GM12875 (cell line): Measurements from ENCODE around the gene POMT2.

Source experiments
- H3K4me3 ChIP-seq: one replicate; pipeline ENCODE4 v1.5.1; 2011; ENCODE audit warnings: low read depth, low read length, control low read depth
- TF ChIP-seq, protein P1 (sequence below): IDR thresholded peaks from 2 replicates; pipeline ENCODE4 v1.5.1; 2011; ENCODE audit warnings: low read depth, mild to moderate bottlenecking, control low read depth, inconsistent platforms, low read length, moderate library complexity, borderline replicate concordance; ENCODE audit not compliant: insufficient read depth

The POMT2 gene

DNA sequence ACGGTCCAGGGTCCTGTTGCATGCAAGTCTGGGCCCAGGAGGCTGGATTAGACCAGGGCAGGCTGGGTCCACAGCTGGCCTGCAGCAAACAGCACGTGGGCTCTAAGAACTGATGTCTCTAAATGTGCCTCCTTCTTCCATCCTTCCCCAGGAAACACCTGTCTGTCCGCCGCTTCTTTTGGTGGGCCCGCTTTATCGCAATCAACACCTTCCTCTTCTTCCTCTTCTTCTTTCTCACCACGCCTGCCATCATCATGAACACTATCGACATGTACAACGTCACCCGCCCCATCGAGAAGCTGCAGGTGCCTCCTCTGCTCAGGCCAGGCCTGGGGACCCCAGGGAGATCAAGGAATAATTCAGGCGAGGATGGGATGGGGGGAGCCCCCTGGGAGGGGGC, 77.9 kb downstream of the POMT2 start:
- H3K4me3 ChIP-seq = no peak overlapping the region
- TF ChIP-seq, protein P1, sequence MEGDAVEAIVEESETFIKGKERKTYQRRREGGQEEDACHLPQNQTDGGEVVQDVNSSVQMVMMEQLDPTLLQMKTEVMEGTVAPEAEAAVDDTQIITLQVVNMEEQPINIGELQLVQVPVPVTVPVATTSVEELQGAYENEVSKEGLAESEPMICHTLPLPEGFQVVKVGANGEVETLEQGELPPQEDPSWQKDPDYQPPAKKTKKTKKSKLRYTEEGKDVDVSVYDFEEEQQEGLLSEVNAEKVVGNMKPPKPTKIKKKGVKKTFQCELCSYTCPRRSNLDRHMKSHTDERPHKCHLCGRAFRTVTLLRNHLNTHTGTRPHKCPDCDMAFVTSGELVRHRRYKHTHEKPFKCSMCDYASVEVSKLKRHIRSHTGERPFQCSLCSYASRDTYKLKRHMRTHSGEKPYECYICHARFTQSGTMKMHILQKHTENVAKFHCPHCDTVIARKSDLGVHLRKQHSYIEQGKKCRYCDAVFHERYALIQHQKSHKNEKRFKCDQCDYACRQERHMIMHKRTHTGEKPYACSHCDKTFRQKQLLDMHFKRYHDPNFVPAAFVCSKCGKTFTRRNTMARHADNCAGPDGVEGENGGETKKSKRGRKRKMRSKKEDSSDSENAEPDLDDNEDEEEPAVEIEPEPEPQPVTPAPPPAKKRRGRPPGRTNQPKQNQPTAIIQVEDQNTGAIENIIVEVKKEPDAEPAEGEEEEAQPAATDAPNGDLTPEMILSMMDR = no peak

DNA sequence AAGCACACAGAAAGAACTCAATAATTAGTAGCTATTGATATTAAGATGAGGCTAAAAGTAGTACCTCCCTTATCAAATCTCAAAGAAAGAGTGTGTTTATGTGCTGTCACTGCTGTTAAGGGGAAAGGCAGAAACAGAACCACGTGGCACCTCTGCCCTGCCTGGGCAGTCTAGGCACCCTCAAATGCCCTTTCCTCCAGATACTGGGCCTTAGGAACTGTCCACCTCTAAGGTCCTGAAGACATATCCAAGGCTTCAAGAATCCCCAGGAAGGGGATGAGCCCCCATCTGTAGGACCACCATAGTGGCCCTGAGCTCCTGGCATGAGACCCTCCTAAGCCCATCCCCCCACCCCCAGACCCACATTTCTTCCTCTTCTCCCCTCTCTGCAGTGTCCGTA, 78.7 kb downstream of the POMT2 start:
- TF ChIP-seq, protein P1 = no peak
- H3K4me3 ChIP-seq = no peak overlapping the region

DNA sequence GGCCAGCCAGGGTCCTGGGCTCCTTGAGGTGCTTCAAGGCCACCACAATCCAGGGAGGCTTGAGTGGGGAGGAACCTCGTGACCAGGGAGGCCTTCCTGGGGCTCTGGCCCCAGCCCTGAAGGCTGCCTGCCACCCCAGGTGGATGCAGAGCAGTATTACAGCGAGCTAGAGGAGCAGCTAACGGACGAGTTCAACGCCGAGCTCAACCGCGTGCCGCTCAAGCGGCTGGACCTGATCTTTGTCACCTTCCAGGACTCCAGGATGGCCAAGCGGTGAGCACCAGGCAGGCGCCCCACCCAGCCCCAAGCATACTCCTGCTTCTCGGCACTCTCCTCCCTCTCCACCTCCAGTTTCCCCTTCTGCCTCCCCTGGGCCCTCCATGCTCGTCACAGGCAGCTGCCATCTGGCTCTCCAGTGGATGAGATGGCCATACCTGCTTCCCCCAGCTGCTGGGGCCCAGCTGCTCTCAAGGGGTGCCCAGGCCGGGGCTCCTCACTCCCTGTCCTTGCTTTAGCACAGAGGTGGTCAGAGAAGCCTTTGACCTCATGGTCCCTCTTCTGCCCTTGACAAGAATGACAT, 80.3 kb downstream of the POMT2 start:
- H3K4me3 ChIP-seq = no peak overlapping the region
- TF ChIP-seq, protein P1 = no peak

DNA sequence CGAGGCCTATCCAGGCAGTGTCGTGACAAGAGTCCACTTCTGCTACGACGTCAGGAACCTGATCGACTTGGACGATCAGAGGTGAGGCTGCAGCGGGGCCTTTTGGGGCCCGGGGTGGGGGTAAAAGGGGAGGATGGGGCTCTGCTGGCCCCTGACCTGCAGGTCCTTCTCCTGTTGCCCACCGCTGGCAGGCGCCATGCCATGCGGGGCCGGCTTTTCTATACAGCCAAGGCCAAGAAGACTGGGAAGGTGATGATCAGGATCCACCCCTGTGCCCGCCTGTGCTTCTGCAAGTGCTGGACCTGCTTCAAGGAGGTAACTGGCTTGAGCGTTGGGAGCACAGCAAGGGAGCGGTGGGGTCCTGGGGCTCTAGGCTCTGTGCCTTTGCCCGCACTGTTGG, 81.3 kb downstream of the POMT2 start:
- TF ChIP-seq, protein P1 = no peak
- no peak overlapping the region for H3K4me3 ChIP-seq

DNA sequence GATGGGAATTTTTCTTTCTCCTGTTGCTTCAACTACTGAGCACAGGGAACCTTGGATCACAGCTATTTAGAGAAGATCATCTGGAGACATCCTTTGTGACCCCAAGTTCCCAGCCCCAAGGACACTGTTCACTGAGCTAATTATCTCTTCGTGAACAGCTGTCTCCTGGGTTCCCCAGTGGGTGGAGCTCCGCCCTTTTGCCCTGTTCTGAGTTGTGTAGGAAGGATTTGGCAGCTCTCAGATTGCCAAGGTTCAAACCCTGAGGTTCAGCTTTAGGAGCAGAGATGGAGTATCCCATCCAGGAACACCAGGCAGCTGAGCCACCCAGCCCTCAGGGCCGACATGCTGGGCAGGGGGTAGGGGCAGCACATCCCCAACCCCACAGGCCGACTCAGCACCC, 81.7 kb downstream of the POMT2 start:
- TF ChIP-seq, protein P1 = no peak
- no peak overlapping the region for H3K4me3 ChIP-seq

DNA sequence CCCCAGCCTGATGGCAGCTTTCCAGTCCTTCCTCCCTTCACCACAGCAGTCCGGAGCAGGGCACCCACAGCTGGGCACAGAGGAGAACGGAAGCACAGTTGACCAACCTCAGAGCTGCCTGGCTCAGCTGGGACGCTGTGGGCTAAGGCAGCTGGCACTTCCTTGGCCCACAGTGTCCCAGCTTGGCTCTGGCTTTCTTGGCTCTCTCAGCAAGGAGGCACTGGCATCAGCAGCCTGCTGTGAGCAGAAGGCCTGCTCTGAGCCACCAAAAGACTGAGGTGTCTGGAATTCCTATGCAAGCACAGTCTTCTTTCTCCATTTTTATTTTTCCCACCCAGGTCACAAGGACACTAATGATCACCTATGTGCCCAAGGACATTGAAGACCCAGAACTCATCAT, 82.3 kb downstream of the POMT2 start:
- H3K4me3 ChIP-seq = no peak overlapping the region
- TF ChIP-seq, protein P1 = no peak

DNA sequence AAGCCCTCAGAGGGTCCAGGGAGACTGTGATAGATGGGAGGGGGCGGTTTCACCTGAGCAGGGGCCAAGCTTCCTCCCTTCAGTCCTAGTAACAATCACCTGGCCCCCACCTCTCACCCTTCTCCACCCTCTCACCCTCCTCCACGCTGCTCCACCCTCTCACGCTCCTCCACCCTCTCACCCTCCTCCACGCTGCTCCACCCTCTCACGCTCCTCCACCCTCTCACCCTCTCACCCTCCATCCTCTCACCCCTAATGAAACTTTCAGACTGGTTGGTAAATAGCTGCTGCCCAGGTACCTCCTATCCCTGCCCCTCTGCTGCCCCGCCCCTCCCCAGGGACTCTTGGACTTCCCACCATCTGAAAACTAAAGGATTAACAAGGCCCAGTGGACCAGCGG, 83.9 kb downstream of the POMT2 start:
- TF ChIP-seq, protein P1 = no peak
- no peak overlapping the region for H3K4me3 ChIP-seq
